Measurements from ENCODE around the gene APBA3.

DNA sequence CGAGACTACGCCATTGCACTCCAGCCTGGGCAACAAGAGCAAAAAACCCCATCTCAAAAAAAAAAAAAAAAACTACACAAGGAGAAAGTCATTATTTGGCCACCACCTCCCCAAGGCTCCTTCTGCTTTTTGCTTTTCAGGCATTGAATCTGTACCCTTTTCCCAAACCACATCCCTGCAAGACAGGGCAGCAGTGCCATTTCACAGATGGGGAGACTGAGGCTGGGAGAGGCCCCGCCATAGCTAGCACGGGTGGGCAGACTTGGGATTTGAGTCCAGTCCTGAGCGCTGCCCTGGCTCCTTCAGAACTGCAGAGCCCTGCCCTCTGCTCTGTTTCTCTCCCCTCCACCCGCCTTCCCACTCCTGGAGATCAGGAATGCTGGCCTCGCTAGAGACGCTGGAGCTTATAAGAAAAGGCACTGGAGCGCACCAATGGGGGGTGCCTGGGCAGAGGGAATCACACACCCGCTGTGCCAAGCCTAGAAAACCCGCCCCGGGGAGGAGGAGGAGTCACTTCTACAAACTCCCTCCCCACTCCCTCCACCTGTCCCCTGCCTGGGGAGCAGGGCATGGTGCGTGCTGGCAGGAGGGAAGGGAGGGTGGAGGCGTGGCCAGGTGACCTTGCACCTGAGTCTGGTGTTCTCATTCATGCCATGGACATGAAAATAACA, 35.7 kb downstream of the APBA3 start:
- no peak for TF ChIP-seq POLR2A (IDR thresholded peaks at IDR 0.05)
- no peak for TF ChIP-seq CTCF (IDR thresholded peaks at IDR 0.05)
- no peak for TF ChIP-seq POLR2AphosphoS5 (IDR thresholded peaks at IDR 0.05)
